Stimulated activated CD8-positive, alpha-beta memory T cell treated with anti-CD3 and anti-CD28 coated beads, Interleukin-12 subunit alpha, Interleukin-12 subunit beta, amount 100 ng/mL, for 4 hours (primary cell): Measurements from ENCODE around the gene RNASE1.
"Not testable (repeated sequence)": the region's sequence is repeated elsewhere in the genome, so short reads cannot be mapped to it uniquely, and the experiment has no call there.

Source experiments
- DNase-seq: peaks from one replicate; pipeline ENCODE4 v3.0.0-alpha.2; 2020; ENCODE audit warnings: low read depth

The RNASE1 gene

GRCh38 chr14:20802341-20803084 lies at the start of gene RNASE1:
Gene RNASE1 (minus strand): TSS chr14:20802844. CDS start chr14:20802068, 776 bp downstream.
- no peak for DNase-seq

DNA sequence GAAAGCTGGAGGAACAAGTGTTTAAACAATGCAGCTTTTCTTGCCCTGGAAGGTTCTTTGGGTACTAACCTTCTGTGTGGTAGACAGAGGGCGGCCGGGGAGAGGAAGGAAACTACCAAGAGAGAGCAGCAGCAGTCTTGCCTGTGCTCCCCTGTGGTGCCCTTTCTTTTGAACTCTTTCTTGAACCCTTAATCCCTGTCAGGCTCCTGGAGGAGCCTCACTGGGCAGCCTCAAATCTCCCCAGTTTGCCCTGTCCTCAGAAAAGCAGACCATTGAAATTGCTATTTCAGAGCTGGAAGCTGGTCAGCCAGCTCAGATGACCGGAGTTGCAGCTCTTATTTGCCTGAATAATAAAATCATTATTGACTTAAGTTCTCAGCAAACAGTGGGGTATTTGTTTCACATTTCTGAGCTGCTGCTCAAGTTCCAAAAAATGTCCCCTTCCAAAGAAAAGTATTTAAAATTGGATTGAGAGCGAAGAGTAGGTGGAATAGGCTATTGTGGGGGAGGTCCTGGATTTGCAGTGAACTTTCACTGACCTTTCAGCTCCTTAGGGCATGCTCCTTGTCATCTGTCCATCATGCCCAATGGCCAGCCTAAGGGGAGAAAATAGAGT lies 46.4 kb upstream of the RNASE1 start:
- no peak for DNase-seq

GRCh38 chr14:20848316-20848954 lies 45.8 kb upstream of the RNASE1 start:
- no peak for DNase-seq

DNA sequence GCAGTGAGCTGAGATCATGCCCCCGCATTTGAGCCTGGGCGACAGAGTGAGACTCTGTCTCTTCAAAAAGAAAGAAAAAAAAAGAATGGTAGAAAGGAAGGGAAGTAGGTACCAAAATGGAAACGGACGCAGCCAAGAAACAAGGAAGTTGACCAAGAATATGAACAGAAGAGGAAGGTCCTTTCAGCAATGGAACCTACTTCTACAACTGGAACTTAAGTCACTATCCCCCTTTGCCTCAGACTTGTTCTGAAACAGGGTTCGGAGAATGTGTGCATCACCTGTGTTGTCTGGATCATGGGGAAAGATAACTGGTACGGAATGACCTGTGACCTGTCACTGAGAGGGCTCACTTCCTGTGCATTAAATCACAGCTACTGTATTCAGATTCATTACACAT lies 43.9 kb upstream of the RNASE1 start:
- no peak for DNase-seq

- no peak for DNase-seq
Observed at GRCh38 chr14:20841096-20841495, 38.5 kb upstream of the RNASE1 start.

DNA sequence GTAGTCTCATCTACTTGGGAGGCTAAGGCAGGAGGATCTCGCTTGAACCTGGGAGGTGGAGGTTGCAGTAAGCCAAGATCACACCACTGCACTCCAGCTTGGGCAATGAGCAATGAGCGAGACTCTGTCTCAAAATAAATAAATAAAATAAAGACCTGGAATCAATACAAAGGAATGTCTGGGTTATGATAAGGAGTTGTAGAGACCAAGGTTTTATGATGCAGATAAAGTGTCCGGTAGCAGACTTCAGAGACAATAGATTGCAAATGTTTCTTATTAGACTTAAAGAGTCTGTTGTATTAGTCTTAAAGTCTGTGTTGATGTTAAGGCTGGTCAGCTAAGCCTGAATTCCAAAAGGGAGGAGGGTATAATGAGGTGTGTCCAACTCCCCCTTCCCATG lies 35.2 kb upstream of the RNASE1 start:
- no peak for DNase-seq

GRCh38 chr14:20836668-20837338 lies 34.2 kb upstream of the RNASE1 start:
- no peak for DNase-seq

DNA sequence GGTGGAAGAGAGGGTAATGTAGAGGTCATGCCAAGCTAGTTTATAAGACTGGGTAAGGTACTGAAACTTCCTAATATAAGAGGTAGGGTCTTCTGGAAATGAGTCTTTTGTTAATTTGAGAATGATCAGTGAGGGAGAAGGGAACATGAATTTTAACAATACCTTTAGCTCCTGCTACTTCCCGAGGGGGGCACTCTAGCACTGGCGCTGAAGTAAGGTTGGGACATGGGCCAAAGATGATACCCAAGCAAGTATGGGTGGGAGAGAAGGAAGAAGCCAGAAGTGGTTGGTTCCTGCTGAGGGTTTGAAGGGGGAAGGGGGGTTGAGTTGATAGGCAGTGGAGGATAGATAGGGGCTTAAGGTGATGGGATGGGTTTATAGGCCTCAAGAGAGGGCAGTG lies 32.3 kb upstream of the RNASE1 start:
- DNase-seq, result no peak

- no peak for DNase-seq
Observed at GRCh38 chr14:20830831-20831230, 28.2 kb upstream of the RNASE1 start.

GRCh38 chr14:20828024-20828694 lies 25.5 kb upstream of the RNASE1 start:
- DNase-seq, result not testable (repeated sequence)

DNA sequence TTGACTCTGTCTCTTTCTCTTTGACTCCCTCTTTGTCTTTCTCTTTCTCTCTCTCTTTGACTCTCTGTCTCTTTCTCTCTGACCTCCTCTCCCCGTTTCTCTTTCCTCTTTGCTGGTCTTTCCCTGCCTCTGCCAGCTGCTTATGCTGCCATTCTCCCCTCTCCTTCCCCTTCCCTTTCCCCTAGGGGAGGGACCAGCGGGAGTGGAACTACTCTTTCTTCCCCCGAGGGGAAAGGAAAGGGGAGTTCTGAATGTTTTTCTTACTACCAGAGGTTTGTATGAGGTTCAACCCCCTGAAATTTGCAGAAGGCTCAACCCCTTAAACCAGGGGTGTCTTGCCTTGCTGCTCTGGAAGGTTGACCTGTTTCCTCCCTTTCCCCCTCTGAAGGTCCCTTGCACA lies 24.7 kb upstream of the RNASE1 start:
- DNase-seq, result no peak

DNA sequence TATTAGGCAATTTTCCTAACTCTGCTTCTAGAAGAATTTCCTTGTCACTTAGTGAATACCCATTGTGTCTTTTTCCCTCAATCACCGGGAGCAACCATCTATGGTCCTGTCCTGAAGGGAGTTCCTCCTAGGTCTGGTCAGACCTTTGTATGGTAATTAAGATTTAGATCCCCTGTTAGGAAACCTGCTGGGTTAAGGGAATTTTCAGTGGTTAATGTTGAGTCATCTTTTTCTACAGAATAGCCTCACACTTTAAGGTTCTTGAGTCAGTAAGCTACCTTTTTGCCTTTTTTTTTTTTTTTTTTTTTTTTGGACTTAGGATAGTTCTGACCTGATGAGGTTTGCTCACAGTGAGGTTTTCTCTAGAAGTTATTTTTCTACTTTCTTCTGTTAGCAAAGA lies 24.0 kb upstream of the RNASE1 start:
- not testable (repeated sequence) for DNase-seq

DNA sequence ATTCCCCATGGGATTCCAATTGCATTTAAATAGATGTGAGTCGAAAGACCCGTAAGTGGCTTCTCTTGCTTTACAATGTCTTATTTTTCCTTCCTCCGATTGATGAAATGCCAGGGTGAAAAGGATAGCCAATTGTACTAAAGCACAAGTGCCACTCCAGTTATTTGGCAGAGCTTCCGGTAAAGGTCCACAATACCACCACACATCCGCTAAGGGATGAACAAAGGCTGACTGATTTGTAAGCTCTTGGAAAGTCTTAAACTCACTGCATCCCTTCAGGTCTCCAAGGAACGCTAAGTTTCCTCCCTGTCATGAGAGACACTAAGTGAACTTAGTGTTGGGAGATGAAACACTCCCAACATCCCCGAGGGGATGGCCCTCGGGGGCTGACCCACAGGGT lies 21.2 kb upstream of the RNASE1 start:
- no peak for DNase-seq

- not testable (repeated sequence) for DNase-seq
Observed at GRCh38 chr14:20821521-20822108, 19.0 kb upstream of the RNASE1 start.

DNA sequence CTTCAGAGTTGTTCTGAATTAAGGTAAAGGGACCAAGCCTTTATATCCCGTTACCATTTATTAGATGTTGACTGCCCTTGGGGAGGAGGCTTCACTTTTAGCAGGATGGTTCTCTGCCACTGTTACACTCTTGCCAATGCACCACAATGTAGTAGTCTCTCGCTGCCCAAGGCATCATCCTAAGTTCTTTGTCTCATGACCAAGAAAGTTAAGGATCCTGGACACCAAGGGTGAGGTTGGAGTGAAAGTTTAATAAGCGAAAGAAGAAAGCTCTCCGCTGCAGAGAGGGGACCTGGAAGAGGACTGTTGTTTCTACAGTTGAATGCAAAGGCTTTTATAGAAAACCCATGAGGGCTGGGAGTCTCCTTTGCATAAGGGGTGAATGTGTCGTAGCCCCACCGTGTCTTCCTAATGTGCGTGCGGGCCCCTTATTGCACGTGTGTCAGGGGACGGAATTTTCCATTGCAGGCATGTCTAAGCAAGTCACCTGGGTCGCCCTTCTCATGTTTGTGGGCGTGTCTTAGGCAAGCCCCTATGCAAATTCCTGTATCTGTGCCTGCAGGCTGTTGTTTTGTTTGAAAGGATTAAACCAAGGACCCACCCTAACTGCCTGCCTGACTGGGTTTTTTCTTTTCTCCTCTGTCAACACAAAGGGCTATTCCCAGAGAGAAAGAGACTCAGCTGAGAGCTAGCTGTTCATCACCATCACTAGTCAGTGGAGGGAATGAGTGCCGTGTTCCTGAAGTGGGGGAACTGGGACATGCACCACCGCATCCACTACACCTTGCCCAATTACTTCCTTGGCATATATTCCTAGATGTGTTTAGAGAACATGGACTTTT lies 17.6 kb upstream of the RNASE1 start:
- no peak for DNase-seq

GRCh38 chr14:20818861-20819260 lies 16.2 kb upstream of the RNASE1 start:
- no peak for DNase-seq

GRCh38 chr14:20815946-20816345 lies 13.3 kb upstream of the RNASE1 start:
- not testable (repeated sequence) for DNase-seq

- no peak for DNase-seq
Observed at GRCh38 chr14:20811986-20812975, 9.6 kb upstream of the RNASE1 start.

GRCh38 chr14:20809917-20810316 lies 7.3 kb upstream of the RNASE1 start:
- no peak for DNase-seq

DNA sequence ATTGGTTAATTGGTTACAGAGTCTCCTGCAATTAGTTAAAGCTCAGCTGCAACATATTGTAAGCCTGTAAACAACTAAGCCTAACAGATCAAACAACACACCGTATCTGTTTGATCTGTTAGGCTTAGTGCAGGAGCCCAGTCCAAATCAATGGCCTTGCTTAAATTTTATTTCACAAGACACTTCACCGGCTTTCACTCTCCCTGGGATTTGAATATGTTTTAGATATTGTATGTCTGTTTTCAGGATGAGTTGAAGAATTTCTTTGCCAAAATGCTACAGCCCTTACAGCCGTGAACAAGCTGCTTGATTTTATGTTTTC lies 5.5 kb upstream of the RNASE1 start:
- DNase-seq, result no peak
